K562 (cell line): ENCODE data around the gene RPS10. TPM values are rescaled to one million over a fixed set of nuclear protein-coding genes. Genes with fewer than 3 reads are reported as not detected.

ENCODE experiments used
- ARID1B ChIP-seq: fragments of 450-650 bp; IDR thresholded peaks from 2 replicates; pipeline ENCODE4 v1.6.1; 2016; ENCODE audit warnings: antibody characterized with exemption, mild to moderate bottlenecking, inconsistent platforms
- CREB1 ChIP-seq, 2 experiments: sonication (generic) in 1 of 2; formaldehyde crosslinking in 1 of 2; IDR thresholded peaks; 2 replicates each; pipeline versions ENCODE4 v1.6.1 to v1.8.0; 2012 to 2022; ENCODE audit warnings: inconsistent platforms in 1 of 2, mild to moderate bottlenecking in 1 of 2, missing genetic modification reagents in 1 of 2, moderate library complexity in 1 of 2
- IFI16 ChIP-seq: fragments of 250-450 bp; sonication (Bioruptor Pico); IDR thresholded peaks from 2 replicates; pipeline ENCODE4 v2.1.2; 2022; ENCODE audit warnings: mild to moderate bottlenecking, inconsistent platforms
- MAFF ChIP-seq: IDR thresholded peaks from 2 replicates; pipeline ENCODE4 v1.6.1; 2012; ENCODE audit warnings: low read length, improper control_type of control experiment
- NCOA1 ChIP-seq: fragments of 450-650 bp; IDR thresholded peaks from 2 replicates; pipeline ENCODE4 v1.6.1; 2016; ENCODE audit warnings: low read depth
- RAD21 ChIP-seq, 2 experiments: fragments of 250-450 bp in 1 of 2; fragments of 450-650 bp in 1 of 2; sonication (Bioruptor Pico) in 1 of 2; formaldehyde crosslinking in 1 of 2; IDR thresholded peaks in 1 of 2; conservative IDR thresholded peaks in 1 of 2; 2 replicates each; pipeline versions ENCODE4 v1.4.0 to v1.8.0; 2020 to 2022; ENCODE audit warnings: mild to moderate bottlenecking in 2 of 2, moderate library complexity in 1 of 2
- RBM25 ChIP-seq: fragments of 200-400 bp; formaldehyde crosslinking; IDR thresholded peaks from 2 replicates; pipeline ENCODE4 v1.6.1; 2018; ENCODE audit warnings: low read length, low read depth, moderate library complexity; ENCODE audit not compliant: severe bottlenecking
- RNF2 ChIP-seq: sonication (generic); IDR thresholded peaks from 2 replicates; pipeline ENCODE4 v1.6.1; 2016
- SMC3 ChIP-seq: conservative IDR thresholded peaks from 2 replicates; pipeline ENCODE4 v1.6.1; 2011; ENCODE audit warnings: low read depth, low read length, improper control_type of control experiment; ENCODE audit not compliant: insufficient read depth
- SREBF1 ChIP-seq: fragments of 150-350 bp; IDR thresholded peaks from 2 replicates; pipeline ENCODE4 v1.6.1; 2014; ENCODE audit warnings: antibody characterized with exemption, low read depth, low read length, borderline replicate concordance
- TEAD4 ChIP-seq, 2 experiments: sonication (generic) in 1 of 2; formaldehyde crosslinking in 1 of 2; IDR thresholded peaks; 2 replicates each; pipeline versions ENCODE4 v1.6.1 to v1.8.0; 2012 to 2022; ENCODE audit warnings: borderline replicate concordance in 1 of 2, inconsistent platforms in 1 of 2, low read length in 1 of 2, mild to moderate bottlenecking in 1 of 2, missing genetic modification reagents in 1 of 2
- ZBTB2 ChIP-seq: fragments of 450-650 bp; IDR thresholded peaks from 2 replicates; pipeline ENCODE4 v1.6.1; 2016; ENCODE audit warnings: antibody characterized with exemption
- ZNF146 ChIP-seq: IDR thresholded peaks from one replicate; pipeline ENCODE4 v1.6.1; 2018; ENCODE audit warnings: missing compliant biosample characterization; ENCODE audit not compliant: unreplicated experiment
- ZNF224 ChIP-seq: sonication (generic); formaldehyde crosslinking; IDR thresholded peaks from 2 replicates; pipeline ENCODE4 v1.8.0; 2022; ENCODE audit warnings: mild to moderate bottlenecking, missing genetic modification reagents
- ZNF384 ChIP-seq: IDR thresholded peaks from 2 replicates; pipeline ENCODE4 v1.6.1; 2012; ENCODE audit warnings: low read depth, low read length, improper control_type of control experiment
- ZNF77 ChIP-seq: fragments of 250-450 bp; sonication (Bioruptor Pico); IDR thresholded peaks from 2 replicates; pipeline ENCODE4 v1.5.0; 2020
- polyA plus RNA-seq, 8 experiments: library from polyadenylated mRNA; depleted of rRNA in 4 of 8; stranded (reverse) in 5 of 8; unstranded in 3 of 8; fragments of >200 nt; fragmentation: Nextera tagmentation in 2 of 8; fragmentation: Illumina TruSeq in 1 of 8; extraction: Ambion mirVana in 2 of 8; extraction: Trizol in 1 of 8; gene quantifications; 2 replicates each; pipeline versions ENCODE4 v1.2.1 to v1.2.3, GENCODE V29; 2011 to 2014; ENCODE audit warnings: inconsistent platforms in 1 of 8, missing spikeins in 1 of 8
- total RNA-seq, 7 experiments: library from RNA; depleted of rRNA in 6 of 7; stranded (reverse); fragments of >200 nt in 6 of 7; fragmentation: Illumina TruSeq in 2 of 7; extraction: Trizol in 2 of 7; gene quantifications; 2 replicates each; pipeline versions ENCODE4 v1.2.1 to v1.2.3, GENCODE V29; 2011 to 2021; ENCODE audit warnings: low replicate concordance in 1 of 7
- TF ChIP-seq, protein P1 (sequence below): sonication (generic); formaldehyde crosslinking; IDR thresholded peaks from 2 replicates; pipeline ENCODE4 v1.8.1; 2023; ENCODE audit warnings: mild to moderate bottlenecking, missing genetic modification reagents
- TF ChIP-seq, protein P2 (sequence below): fragments of 250-450 bp; sonication (Bioruptor Pico); IDR thresholded peaks from 2 replicates; pipeline ENCODE4 v1.4.0; 2020

The RPS10 gene
- total and polyA plus RNA-seq, 9 of the 15 experiments (the other 6 are each of a cell fraction or from before 2014, with no cell fraction given): 2,680 to 5,251 (median 3,876) TPM

DNA sequence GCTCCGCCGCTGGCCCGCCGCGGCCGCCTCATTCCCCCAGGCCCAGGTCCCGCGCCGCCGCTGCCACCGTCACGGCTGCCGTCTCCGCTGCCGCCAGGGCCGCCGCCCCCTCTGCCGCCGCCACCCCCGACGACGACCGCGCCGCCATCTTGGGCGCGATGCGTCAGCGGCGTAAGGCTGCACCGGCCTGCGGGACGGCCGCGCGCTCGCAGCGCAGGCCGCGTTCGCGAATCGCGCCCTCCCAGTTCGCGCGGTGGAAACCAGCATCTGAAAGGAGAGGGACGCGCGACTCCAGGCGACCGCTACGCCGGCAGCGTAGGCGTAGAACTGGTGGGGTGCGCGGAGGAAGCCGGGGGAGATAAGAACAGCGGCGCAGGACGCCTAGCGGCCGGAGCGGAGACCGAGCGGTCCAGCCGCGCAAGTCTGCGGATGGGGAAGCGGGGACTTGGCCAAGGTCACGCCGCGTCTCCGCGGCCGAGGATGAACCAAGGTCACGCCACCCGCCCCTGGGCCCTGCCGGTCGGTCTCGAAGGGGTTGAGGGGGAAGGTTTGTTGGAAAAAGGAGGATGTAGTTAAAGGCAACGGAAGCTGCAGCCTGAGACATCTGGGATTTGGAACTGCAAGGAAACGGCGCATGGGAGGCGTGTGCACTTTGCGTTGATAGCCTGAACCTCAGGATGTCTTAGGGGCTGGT lies 33.2 kb downstream of the RPS10 start, which contains the start of gene NUDT3 (continued):
- TF ChIP-seq NCOA1: peak; percentile 44; the same call in 1 of the 2 replicates
- peak; percentile 61; the same call in 1 of the 2 replicates for TF ChIP-seq RNF2
- TF ChIP-seq ZNF224 (CRISPR knock-in tag): no peak
- 0 out of 2 replicates have a peak, but pooled peaks have one; percentile 22 for TF ChIP-seq ZNF384
- TF ChIP-seq MAFF: no peak
- no peak for TF ChIP-seq ZNF146 (CRISPR knock-in tag)
- no peak for TF ChIP-seq IFI16 (CRISPR knock-in tag)
- TF ChIP-seq, protein P1, sequence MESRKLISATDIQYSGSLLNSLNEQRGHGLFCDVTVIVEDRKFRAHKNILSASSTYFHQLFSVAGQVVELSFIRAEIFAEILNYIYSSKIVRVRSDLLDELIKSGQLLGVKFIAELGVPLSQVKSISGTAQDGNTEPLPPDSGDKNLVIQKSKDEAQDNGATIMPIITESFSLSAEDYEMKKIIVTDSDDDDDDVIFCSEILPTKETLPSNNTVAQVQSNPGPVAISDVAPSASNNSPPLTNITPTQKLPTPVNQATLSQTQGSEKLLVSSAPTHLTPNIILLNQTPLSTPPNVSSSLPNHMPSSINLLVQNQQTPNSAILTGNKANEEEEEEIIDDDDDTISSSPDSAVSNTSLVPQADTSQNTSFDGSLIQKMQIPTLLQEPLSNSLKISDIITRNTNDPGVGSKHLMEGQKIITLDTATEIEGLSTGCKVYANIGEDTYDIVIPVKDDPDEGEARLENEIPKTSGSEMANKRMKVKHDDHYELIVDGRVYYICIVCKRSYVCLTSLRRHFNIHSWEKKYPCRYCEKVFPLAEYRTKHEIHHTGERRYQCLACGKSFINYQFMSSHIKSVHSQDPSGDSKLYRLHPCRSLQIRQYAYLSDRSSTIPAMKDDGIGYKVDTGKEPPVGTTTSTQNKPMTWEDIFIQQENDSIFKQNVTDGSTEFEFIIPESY (CRISPR knock-in tag): peak; percentile 93
- TF ChIP-seq SMC3: peak; percentile 61; the same call in 1 of the 2 replicates
- TF ChIP-seq TEAD4 (IDR thresholded peaks at IDR 0.05; ENCODE audit: low read length): peak; percentile 66
- no peak for TF ChIP-seq TEAD4 (CRISPR knock-in tag; IDR thresholded peaks at IDR 0.05; ENCODE audit: borderline replicate concordance)
- TF ChIP-seq CREB1 (IDR thresholded peaks at IDR 0.05): peak; percentile 35; the same call in 1 of the 2 replicates
- peak; percentile 46; the same call in 1 of the 2 replicates for TF ChIP-seq CREB1 (CRISPR knock-in tag; IDR thresholded peaks at IDR 0.05)
- peak; percentile 70; the same call in 1 of the 2 replicates for TF ChIP-seq SREBF1
- TF ChIP-seq RBM25: no peak
- no peak for TF ChIP-seq ZNF77
- peak; percentile 63; the same call in 1 of the 2 replicates for TF ChIP-seq ZBTB2
- peak; percentile 86 to 89 for TF ChIP-seq RAD21 (CRISPR knock-in tag; conservative IDR thresholded peaks at IDR 0.05 in 1 of 2, IDR thresholded peaks at IDR 0.05 in 1 of 2)
- TF ChIP-seq, protein P2, sequence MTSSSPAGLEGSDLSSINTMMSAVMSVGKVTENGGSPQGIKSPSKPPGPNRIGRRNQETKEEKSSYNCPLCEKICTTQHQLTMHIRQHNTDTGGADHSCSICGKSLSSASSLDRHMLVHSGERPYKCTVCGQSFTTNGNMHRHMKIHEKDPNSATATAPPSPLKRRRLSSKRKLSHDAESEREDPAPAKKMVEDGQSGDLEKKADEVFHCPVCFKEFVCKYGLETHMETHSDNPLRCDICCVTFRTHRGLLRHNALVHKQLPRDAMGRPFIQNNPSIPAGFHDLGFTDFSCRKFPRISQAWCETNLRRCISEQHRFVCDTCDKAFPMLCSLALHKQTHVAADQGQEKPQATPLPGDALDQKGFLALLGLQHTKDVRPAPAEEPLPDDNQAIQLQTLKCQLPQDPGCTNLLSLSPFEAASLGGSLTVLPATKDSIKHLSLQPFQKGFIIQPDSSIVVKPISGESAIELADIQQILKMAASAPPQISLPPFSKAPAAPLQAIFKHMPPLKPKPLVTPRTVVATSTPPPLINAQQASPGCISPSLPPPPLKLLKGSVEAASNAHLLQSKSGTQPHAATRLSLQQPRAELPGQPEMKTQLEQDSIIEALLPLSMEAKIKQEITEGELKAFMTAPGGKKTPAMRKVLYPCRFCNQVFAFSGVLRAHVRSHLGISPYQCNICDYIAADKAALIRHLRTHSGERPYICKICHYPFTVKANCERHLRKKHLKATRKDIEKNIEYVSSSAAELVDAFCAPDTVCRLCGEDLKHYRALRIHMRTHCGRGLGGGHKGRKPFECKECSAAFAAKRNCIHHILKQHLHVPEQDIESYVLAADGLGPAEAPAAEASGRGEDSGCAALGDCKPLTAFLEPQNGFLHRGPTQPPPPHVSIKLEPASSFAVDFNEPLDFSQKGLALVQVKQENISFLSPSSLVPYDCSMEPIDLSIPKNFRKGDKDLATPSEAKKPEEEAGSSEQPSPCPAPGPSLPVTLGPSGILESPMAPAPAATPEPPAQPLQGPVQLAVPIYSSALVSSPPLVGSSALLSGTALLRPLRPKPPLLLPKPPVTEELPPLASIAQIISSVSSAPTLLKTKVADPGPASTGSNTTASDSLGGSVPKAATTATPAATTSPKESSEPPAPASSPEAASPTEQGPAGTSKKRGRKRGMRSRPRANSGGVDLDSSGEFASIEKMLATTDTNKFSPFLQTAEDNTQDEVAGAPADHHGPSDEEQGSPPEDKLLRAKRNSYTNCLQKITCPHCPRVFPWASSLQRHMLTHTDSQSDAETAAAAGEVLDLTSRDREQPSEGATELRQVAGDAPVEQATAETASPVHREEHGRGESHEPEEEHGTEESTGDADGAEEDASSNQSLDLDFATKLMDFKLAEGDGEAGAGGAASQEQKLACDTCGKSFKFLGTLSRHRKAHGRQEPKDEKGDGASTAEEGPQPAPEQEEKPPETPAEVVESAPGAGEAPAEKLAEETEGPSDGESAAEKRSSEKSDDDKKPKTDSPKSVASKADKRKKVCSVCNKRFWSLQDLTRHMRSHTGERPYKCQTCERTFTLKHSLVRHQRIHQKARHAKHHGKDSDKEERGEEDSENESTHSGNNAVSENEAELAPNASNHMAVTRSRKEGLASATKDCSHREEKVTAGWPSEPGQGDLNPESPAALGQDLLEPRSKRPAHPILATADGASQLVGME: peak; percentile 99
- TF ChIP-seq ARID1B: peak; percentile 63; the same call in 1 of the 2 replicates
